ENCODE results near the gene COL19A1. TPM values are rescaled to one million over a fixed set of nuclear protein-coding genes. Genes with fewer than 3 reads are reported as not detected.

COL19A1 gene
- total RNA-seq, 1 donor from 2014 or later = 0.49 TPM

GRCh38 chr6:70125602-70126001, 259.2 kb downstream of the COL19A1 start:
- Histone ChIP-seq H3K36me3 (no peaks in the 10 kb centered on the region), H3K9me3 (no peaks in the 10 kb centered on the region), H3K27me3 (no peaks in the 10 kb centered on the region), H3K4me3 (no peak overlapping the region), H3K4me1 (no peaks in the 10 kb centered on the region), H3K27ac (no peak overlapping the region)
- DNase-seq (ENCODE audit: extremely low spot score in 2 of 2) = no peak
- intact Hi-C loops (cut with DNase I) = no loop called here
- TF ChIP-seq POLR2A (IDR thresholded peaks at IDR 0.05) (no peak), CTCF (IDR thresholded peaks at IDR 0.05) (no peak), POLR2AphosphoS5 (IDR thresholded peaks at IDR 0.05; ENCODE audit: insufficient read depth in 1 of 2, low read depth in 1 of 2) (no peak)

GRCh38 chr6:70129341-70129740, 263.0 kb downstream of the COL19A1 start:
- DNase-seq (ENCODE audit: extremely low spot score in 2 of 2) = no peak
- no peaks in the 10 kb centered on the region for H3K27me3 ChIP-seq
- no peak for TF ChIP-seq POLR2A (IDR thresholded peaks at IDR 0.05)
- H3K36me3 ChIP-seq = no peaks in the 10 kb centered on the region
- H3K9me3 ChIP-seq = no peaks in the 10 kb centered on the region
- intact Hi-C loops (cut with DNase I) = no loop called here
- H3K27ac ChIP-seq = no peak overlapping the region
- no peak overlapping the region for H3K4me3 ChIP-seq
- H3K4me1 ChIP-seq = no peaks in the 10 kb centered on the region

- intact Hi-C loops (cut with DNase I) = no loop called here
- Histone ChIP-seq H3K4me1 (no peaks in the 10 kb centered on the region), H3K9me3 (no peaks in the 10 kb centered on the region), H3K36me3 (no peaks in the 10 kb centered on the region), H3K27me3 (no peaks in the 10 kb centered on the region), H3K27ac (no peak overlapping the region), H3K4me3 (no peak overlapping the region)
- TF ChIP-seq POLR2AphosphoS5 (IDR thresholded peaks at IDR 0.05; ENCODE audit: insufficient read depth in 1 of 2, low read depth in 1 of 2) = no peak
- no peak for TF ChIP-seq POLR2A (IDR thresholded peaks at IDR 0.05)
- no peak for TF ChIP-seq CTCF (IDR thresholded peaks at IDR 0.05)
- DNase-seq (ENCODE audit: extremely low spot score in 2 of 2) = no peak
Observed at GRCh38 chr6:70130865-70131264, 264.5 kb downstream of the COL19A1 start.

GRCh38 chr6:70131528-70131927, 265.2 kb downstream of the COL19A1 start:
- no peaks in the 10 kb centered on the region for H3K27me3 ChIP-seq
- intact Hi-C loops (cut with DNase I) = no loop called here
- H3K4me3 ChIP-seq = no peak overlapping the region
- no peak overlapping the region for H3K27ac ChIP-seq
- no peak for DNase-seq (ENCODE audit: extremely low spot score in 2 of 2)
- H3K36me3 ChIP-seq = no peaks in the 10 kb centered on the region
- H3K4me1 ChIP-seq = no peaks in the 10 kb centered on the region
- TF ChIP-seq POLR2A (IDR thresholded peaks at IDR 0.05) = no peak
- TF ChIP-seq CTCF (IDR thresholded peaks at IDR 0.05) = no peak
- TF ChIP-seq POLR2AphosphoS5 (IDR thresholded peaks at IDR 0.05; ENCODE audit: insufficient read depth in 1 of 2, low read depth in 1 of 2) = no peak
- no peaks in the 10 kb centered on the region for H3K9me3 ChIP-seq

GRCh38 chr6:70133246-70133645, 266.9 kb downstream of the COL19A1 start:
- no peak for DNase-seq (ENCODE audit: extremely low spot score in 2 of 2)
- TF ChIP-seq POLR2A (IDR thresholded peaks at IDR 0.05) (no peak), CTCF (IDR thresholded peaks at IDR 0.05) (no peak), POLR2AphosphoS5 (IDR thresholded peaks at IDR 0.05; ENCODE audit: insufficient read depth in 1 of 2, low read depth in 1 of 2) (no peak)
- Histone ChIP-seq H3K4me1 (no peaks in the 10 kb centered on the region), H3K9me3 (no peaks in the 10 kb centered on the region), H3K27ac (no peak overlapping the region), H3K36me3 (no peaks in the 10 kb centered on the region), H3K27me3 (no peaks in the 10 kb centered on the region), H3K4me3 (no peak overlapping the region)
- intact Hi-C loops (cut with DNase I) = no loop called here

- no peak overlapping the region for H3K27ac ChIP-seq
- no peak overlapping the region for H3K4me3 ChIP-seq
- intact Hi-C loops (cut with DNase I) = no loop called here
- DNase-seq (ENCODE audit: extremely low spot score in 2 of 2) = no peak
- H3K27me3 ChIP-seq = no peaks in the 10 kb centered on the region
- no peaks in the 10 kb centered on the region for H3K4me1 ChIP-seq
- TF ChIP-seq POLR2A (IDR thresholded peaks at IDR 0.05) (no peak), CTCF (IDR thresholded peaks at IDR 0.05) (no peak), POLR2AphosphoS5 (IDR thresholded peaks at IDR 0.05; ENCODE audit: insufficient read depth in 1 of 2, low read depth in 1 of 2) (no peak)
- no peaks in the 10 kb centered on the region for H3K9me3 ChIP-seq
- no peaks in the 10 kb centered on the region for H3K36me3 ChIP-seq
Observed at GRCh38 chr6:70134542-70134941, 268.2 kb downstream of the COL19A1 start.

Data from vagina (tissue), 2 donors.